Measurements from ENCODE around the gene SIK2. TPM values are rescaled to one million over a fixed set of nuclear protein-coding genes. Genes with fewer than 3 reads are reported as not detected.

The SIK2 gene
- total RNA-seq, 3 donors from 2014 or later (not counting 1 experiment from before 2014, with no cell fraction given), result 7.1 to 14.3 (median 8.4) TPM

DNA sequence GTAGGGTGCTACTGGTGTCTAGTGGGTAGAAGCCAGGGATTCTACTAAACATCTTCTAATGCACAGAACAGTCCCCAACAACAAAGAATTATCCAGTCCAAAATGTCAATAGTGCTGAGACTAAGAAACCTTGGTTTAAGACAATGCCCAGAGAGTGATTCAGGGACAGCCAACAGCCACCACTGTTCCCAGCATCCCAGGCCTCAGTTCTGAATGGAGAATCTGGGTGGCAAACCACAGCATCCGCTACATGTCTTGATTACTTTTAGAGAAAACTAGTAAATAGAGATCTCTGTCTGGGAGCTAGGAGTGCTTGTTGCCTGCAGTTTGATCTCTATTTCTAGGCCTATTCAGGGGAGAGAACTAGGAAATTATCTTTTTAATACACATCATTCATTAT lies 20.9 kb upstream of the SIK2 start:
- ATAC-seq, result no peak
- intact Hi-C loops (cut with micrococcal nuclease), result no loop called here
- H3K9me3 Mint-ChIP-seq, result no peaks in the 10 kb centered on the region
- no peaks in the 10 kb centered on the region for H3K36me3 ChIP-seq (ENCODE audit: control insufficient read depth, insufficient read depth, low read length)
- H3K27ac Mint-ChIP-seq, result no peak overlapping the region
- H3K27ac ChIP-seq (ENCODE audit: low read length), result no peak overlapping the region
- no peaks in the 10 kb centered on the region for H3K9me3 ChIP-seq (ENCODE audit: control insufficient read depth, insufficient read depth, low read length)
- no peak overlapping the region for H3K4me3 Mint-ChIP-seq
- TF ChIP-seq, protein P1, sequence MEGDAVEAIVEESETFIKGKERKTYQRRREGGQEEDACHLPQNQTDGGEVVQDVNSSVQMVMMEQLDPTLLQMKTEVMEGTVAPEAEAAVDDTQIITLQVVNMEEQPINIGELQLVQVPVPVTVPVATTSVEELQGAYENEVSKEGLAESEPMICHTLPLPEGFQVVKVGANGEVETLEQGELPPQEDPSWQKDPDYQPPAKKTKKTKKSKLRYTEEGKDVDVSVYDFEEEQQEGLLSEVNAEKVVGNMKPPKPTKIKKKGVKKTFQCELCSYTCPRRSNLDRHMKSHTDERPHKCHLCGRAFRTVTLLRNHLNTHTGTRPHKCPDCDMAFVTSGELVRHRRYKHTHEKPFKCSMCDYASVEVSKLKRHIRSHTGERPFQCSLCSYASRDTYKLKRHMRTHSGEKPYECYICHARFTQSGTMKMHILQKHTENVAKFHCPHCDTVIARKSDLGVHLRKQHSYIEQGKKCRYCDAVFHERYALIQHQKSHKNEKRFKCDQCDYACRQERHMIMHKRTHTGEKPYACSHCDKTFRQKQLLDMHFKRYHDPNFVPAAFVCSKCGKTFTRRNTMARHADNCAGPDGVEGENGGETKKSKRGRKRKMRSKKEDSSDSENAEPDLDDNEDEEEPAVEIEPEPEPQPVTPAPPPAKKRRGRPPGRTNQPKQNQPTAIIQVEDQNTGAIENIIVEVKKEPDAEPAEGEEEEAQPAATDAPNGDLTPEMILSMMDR (IDR thresholded peaks at IDR 0.05), result no peak
- no peaks in the 10 kb centered on the region for H3K27me3 Mint-ChIP-seq (ENCODE audit: low read depth in 2 of 2)
- no peak overlapping the region for H3K4me3 ChIP-seq (ENCODE audit: low read length)
- no peaks in the 10 kb centered on the region for H3K27me3 ChIP-seq (ENCODE audit: control insufficient read depth, insufficient read depth, low read length)
- no peaks in the 10 kb centered on the region for H3K4me1 Mint-ChIP-seq
- DNase-seq, result no peak
- H3K36me3 Mint-ChIP-seq, result no peaks in the 10 kb centered on the region
- no peaks in the 10 kb centered on the region for H3K4me1 ChIP-seq (ENCODE audit: control insufficient read depth, insufficient read depth, low read length)
- 100% methylated on average over 1 of the region's 1 CpG for WGBS (ENCODE audit: insufficient coverage)

DNA sequence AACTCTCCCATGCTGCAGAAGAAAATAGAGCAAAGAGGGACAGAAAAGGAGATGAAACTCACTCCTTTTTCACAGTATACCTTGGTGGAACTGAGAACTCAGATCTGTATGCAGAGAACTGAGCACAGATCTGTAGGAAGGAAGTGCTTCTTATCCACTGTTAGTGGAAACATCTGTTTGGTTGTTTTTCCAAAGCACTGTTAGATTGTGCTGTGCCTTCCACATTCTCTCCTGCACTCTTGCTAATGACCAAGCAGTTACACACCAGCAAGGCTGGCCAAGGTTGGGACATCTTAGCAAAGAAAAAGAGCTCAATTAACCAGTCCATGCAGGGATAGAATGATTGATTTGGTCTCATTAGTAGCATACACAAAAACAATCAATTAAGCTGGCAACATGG lies 20.1 kb upstream of the SIK2 start:
- no peak for DNase-seq
- Mint-ChIP-seq H3K9me3 (no peaks in the 10 kb centered on the region), H3K36me3 (no peaks in the 10 kb centered on the region), H3K4me3 (no peak overlapping the region), H3K27me3 (ENCODE audit: low read depth in 2 of 2) (no peaks in the 10 kb centered on the region), H3K4me1 (no peaks in the 10 kb centered on the region), H3K27ac (no peak overlapping the region)
- H3K4me3 ChIP-seq (ENCODE audit: low read length), result no peak overlapping the region
- no peak for ATAC-seq
- no peaks in the 10 kb centered on the region for H3K27me3 ChIP-seq (ENCODE audit: control insufficient read depth, insufficient read depth, low read length)
- H3K27ac ChIP-seq (ENCODE audit: low read length), result no peak overlapping the region
- intact Hi-C loops (cut with micrococcal nuclease), result no loop called here
- no peaks in the 10 kb centered on the region for H3K9me3 ChIP-seq (ENCODE audit: control insufficient read depth, insufficient read depth, low read length)
- H3K4me1 ChIP-seq (ENCODE audit: control insufficient read depth, insufficient read depth, low read length), result no peaks in the 10 kb centered on the region
- H3K36me3 ChIP-seq (ENCODE audit: control insufficient read depth, insufficient read depth, low read length), result no peaks in the 10 kb centered on the region
- TF ChIP-seq, protein P1 (IDR thresholded peaks at IDR 0.05), result no peak

DNA sequence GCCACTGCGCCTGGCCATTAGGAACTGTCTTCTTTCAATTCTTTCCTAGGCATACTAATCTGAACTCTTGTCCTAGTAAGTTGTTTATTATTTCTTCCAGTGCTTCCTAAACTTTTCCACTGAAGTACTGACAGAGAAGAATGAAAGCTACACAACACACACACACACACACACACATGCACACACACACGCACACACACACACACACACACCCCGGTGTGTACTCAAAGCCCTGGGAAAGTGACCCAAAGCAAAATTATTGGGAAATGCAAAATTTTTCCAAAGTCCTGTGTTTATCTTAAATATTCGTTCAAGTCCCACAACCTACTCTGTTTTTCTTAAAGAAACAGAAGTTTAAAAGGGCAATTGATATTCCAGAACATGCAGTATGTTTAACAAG lies 19.4 kb upstream of the SIK2 start:
- no peak for ATAC-seq

DNA sequence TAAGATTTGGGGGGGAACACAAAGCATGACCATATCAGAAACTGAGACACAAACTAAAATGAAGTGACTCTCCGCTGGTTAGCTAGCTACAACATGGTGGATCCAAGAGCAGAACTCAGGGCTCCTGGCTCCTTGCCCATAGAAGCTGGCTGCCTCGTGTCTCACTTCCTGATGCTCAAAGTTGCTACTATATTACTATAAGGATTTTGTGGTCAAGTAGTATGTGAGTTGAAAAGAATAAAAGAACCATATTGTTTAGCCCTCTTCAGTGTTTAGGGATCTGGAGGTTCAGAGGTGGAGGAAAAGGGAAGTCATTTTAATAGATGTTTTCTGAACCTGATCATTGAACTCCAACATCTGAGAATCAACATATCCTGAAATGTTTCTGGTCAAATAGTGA lies 16.9 kb upstream of the SIK2 start:
- H3K9me3 Mint-ChIP-seq, result no peaks in the 10 kb centered on the region

More for the DNA sequence above, 19.4 kb upstream of the SIK2 start:
- H3K27ac Mint-ChIP-seq, result no peak overlapping the region
- H3K9me3 ChIP-seq (ENCODE audit: control insufficient read depth, insufficient read depth, low read length), result no peaks in the 10 kb centered on the region
- H3K9me3 Mint-ChIP-seq, result no peaks in the 10 kb centered on the region
- 87% methylated on average over 4 of the region's 4 CpGs for WGBS (ENCODE audit: insufficient coverage)
- no peaks in the 10 kb centered on the region for H3K36me3 ChIP-seq (ENCODE audit: control insufficient read depth, insufficient read depth, low read length)
- no peaks in the 10 kb centered on the region for H3K4me1 Mint-ChIP-seq
- no peaks in the 10 kb centered on the region for H3K27me3 Mint-ChIP-seq (ENCODE audit: low read depth in 2 of 2)
- no peaks in the 10 kb centered on the region for H3K4me1 ChIP-seq (ENCODE audit: control insufficient read depth, insufficient read depth, low read length)
- H3K4me3 Mint-ChIP-seq, result no peak overlapping the region
- H3K4me3 ChIP-seq (ENCODE audit: low read length), result no peak overlapping the region
- no peaks in the 10 kb centered on the region for H3K27me3 ChIP-seq (ENCODE audit: control insufficient read depth, insufficient read depth, low read length)
- H3K27ac ChIP-seq (ENCODE audit: low read length), result no peak overlapping the region
- DNase-seq, result no peak
- intact Hi-C loops (cut with micrococcal nuclease), result no loop called here
- TF ChIP-seq, protein P1 (IDR thresholded peaks at IDR 0.05), result no peak
- H3K36me3 Mint-ChIP-seq, result no peaks in the 10 kb centered on the region

More for the DNA sequence above, 16.9 kb upstream of the SIK2 start:
- Mint-ChIP-seq H3K4me1 (no peaks in the 10 kb centered on the region), H3K27me3 (ENCODE audit: low read depth in 2 of 2) (peaks cover 0 to 3% of the 10 kb centered on the region in 2 donors), H3K27ac (no peak overlapping the region), H3K36me3 (no peaks in the 10 kb centered on the region), H3K4me3 (no peak overlapping the region)
- no peaks in the 10 kb centered on the region for H3K9me3 ChIP-seq (ENCODE audit: control insufficient read depth, insufficient read depth, low read length)
- H3K27me3 ChIP-seq (ENCODE audit: control insufficient read depth, insufficient read depth, low read length), result no peaks in the 10 kb centered on the region
- no peaks in the 10 kb centered on the region for H3K4me1 ChIP-seq (ENCODE audit: control insufficient read depth, insufficient read depth, low read length)
- intact Hi-C loops (cut with micrococcal nuclease), result no loop called here
- TF ChIP-seq, protein P1 (IDR thresholded peaks at IDR 0.05), result no peak
- DNase-seq (no peak), ATAC-seq (no peak)
- H3K36me3 ChIP-seq (ENCODE audit: control insufficient read depth, insufficient read depth, low read length), result no peaks in the 10 kb centered on the region
- WGBS (ENCODE audit: insufficient coverage), result 44% methylated on average over 2 of the region's 2 CpGs
- no peak overlapping the region for H3K27ac ChIP-seq (ENCODE audit: low read length)
- H3K4me3 ChIP-seq (ENCODE audit: low read length), result no peak overlapping the region

All from natural killer cell (primary cell).